Articular chondrocyte of knee joint (primary cell): ENCODE results near the gene CNTN1. TPM values are rescaled to one million over a fixed set of nuclear protein-coding genes. Genes with fewer than 3 reads are reported as not detected.

Experiments used
- total RNA-seq: library from RNA; depleted of rRNA; stranded (reverse); fragments of >200 nt; gene quantifications from 2 replicates; pipeline ENCODE4 v1.2.3, GENCODE V29; 2012

The CNTN1 gene
- 0.11 TPM in 1 of 2 replicates, not detected in the other for total RNA-seq

GRCh38 chr12:40691913-40692764, at the start of gene CNTN1:
Gene CNTN1 (plus strand): TSS chr12:40692439.

